Hindlimb muscle (tissue), 1 donor: ENCODE results near the gene SIPA1L3. TPM values are rescaled to one million over a fixed set of nuclear protein-coding genes. Genes with fewer than 3 reads are reported as not detected.
"Not testable (repeated sequence)": the region's sequence is repeated elsewhere in the genome, so short reads cannot be mapped to it uniquely, and the experiment has no call there.

Experiments
- DNase-seq: peaks from one replicate; pipeline ENCODE4 v3.0.0-alpha.2; 2013
- polyA plus RNA-seq: library from polyadenylated mRNA; unstranded; fragments of 120-200 nt; gene quantifications from one replicate; pipeline ENCODE4 v1.2.1, GENCODE V29; 2013; ENCODE audit not compliant: insufficient read length

Gene SIPA1L3
- polyA plus RNA-seq, 1 donor, result 8.8 TPM

DNA sequence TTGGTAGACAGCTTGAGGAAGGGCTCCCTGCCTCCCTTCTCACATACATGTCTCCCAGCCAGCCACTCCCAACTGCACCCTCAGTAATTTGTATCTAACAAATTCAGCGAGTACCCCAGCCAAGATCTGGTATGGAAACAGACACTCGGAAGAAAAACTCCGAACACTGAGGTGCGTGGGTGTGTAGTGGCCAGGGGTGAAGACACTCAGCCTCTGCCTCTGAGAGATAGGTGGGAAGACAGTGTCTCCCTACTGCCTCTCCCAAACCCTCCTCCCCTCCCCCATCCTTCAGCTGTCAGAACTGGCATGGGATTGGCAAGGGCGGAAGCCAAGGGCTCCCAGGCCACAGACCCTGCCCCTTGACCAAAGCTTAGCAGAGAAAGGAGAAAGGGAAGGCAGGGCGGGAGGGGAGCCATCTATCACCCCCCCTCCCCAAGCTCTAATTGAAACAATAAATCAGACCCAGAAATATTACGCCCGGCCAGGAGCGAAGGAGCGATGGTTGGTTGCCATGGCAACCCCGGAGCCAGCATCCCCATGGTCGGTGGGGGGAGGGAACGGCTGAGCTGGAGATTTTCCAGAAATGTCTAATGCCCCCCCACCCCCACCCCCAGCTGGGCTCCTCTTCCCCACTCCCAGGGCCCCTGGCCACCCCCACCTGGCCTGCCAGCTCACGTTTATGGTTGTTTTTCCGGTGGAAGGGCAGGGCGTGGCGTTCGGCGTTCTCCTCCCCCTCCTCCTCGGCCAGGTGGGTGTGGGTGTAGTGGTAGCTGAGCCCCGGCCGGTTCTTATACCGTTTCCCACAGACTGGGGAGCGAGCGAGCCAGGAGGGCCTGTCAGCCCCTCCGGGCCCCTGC lies 310.0 kb downstream of the SIPA1L3 start:
- no peak for DNase-seq

DNA sequence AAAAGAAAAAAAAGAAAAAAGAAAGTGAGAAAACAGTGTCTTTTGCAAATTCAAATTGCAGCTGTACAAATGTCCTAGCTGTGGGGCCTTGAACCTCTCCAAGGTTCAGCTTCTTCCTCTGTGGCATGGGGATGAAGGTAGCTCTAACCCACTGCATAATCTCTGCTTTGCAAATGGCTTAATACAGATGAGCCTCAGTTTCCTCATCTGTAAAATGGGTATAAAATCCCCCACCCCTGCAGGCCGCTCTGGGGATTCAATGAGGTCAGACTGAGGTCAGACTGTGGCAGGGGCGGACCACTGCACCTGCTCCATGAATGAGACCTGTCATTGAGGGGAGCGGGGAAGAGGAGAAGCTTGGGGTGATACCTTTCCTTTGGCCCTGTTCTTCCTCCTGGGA lies 311.2 kb downstream of the SIPA1L3 start:
- no peak for DNase-seq

DNA sequence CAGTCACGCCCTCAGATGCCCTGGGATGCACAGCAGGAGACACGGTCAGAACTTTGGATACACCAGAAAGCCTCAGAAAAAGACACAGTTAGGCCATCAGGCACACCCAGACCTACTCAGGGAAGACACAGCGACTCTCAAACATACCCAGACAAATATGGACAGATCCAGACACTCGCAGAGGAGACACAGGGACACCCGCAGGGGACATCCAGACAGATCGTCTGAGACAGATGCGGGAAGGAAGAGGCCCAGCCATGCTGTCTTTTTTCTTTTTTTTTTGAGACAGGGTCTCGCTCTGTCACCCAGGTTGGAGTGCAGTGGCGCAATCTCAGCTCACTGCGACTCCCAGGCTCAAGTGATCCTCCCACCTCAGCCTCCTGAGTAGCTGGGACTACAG lies 312.2 kb downstream of the SIPA1L3 start:
- DNase-seq, result no peak

DNA sequence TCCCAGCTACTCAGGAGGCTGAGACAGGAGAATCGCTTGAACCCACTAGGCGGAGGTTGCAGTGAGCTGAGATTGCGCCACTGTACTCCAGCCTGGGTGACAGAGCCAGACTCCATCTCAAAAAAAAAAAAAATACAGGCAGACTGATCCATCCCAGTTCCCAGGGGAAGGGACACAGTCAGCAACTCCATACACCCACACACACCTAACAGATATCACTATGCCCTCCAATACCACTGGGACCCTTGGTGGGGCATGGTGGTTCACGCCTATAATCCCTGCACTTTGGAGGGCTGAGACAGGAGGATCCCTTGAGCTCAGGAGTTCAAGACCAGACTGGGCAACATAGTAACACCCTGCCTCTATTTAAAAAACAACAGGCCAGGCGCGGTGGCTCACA lies 314.4 kb downstream of the SIPA1L3 start:
- DNase-seq, result no peak

DNA sequence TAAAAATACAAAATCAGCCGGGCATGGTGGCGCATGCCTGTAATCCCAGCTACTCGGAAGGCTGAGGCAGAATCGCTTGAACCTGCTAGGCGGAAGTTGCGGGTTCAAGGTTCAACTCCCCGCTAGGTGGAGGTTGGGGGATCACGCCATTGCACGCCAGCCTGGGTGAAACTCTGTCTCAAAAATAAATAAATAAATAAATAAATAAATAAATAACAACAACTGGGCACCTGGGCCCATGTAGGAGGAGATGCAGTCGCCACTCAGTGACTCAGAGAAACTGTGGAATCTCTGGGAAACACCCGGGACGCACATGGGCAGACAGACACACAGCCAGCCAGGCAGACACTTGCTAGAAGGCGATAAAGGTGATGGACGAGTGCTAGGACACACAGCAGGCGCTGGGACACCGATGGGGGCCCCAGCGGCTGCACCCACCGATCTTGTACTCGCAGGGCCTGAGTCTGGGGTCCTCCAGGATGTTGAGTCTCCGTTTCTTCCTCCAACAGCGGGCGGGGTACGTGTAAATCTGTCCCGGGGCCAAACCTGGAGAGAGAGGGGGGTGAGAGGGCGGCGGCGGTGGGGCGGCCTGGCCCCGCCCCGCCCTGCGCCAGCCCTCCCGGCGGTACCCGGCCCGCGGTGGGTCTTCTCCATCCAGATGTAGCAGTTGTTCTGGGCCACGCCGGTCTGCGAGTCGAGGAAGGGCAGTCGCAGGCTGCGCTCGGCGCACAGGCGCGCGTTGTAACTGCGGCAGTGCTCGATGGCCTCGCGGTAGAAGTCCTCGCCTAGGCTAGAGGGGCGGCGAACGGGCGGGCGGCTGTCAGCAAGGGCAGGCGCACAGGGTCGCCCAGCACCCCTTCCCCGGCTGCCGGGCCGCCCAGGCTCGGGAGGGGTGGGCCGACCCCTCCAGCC lies 315.2 kb downstream of the SIPA1L3 start:
- DNase-seq, result no peak

DNA sequence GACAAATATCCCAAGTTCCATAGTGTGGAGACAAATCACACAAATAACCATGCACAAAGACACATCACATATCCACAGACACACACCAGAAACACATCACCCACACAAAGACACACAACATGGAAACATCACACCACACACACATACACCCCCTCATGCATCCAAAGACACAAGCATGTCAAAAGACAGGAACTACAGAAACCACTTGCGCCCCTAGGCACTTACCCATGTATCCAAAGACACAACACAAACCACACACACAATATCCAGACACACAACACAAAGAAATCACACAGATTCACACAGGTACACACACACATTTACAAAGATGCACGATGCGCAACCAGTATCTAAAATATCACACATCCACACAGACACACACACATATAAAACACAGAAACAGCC lies 316.1 kb downstream of the SIPA1L3 start:
- DNase-seq, result no peak

GRCh38 chr19:38223617-38224013 lies 316.6 kb downstream of the SIPA1L3 start:
- no peak for DNase-seq

DNA sequence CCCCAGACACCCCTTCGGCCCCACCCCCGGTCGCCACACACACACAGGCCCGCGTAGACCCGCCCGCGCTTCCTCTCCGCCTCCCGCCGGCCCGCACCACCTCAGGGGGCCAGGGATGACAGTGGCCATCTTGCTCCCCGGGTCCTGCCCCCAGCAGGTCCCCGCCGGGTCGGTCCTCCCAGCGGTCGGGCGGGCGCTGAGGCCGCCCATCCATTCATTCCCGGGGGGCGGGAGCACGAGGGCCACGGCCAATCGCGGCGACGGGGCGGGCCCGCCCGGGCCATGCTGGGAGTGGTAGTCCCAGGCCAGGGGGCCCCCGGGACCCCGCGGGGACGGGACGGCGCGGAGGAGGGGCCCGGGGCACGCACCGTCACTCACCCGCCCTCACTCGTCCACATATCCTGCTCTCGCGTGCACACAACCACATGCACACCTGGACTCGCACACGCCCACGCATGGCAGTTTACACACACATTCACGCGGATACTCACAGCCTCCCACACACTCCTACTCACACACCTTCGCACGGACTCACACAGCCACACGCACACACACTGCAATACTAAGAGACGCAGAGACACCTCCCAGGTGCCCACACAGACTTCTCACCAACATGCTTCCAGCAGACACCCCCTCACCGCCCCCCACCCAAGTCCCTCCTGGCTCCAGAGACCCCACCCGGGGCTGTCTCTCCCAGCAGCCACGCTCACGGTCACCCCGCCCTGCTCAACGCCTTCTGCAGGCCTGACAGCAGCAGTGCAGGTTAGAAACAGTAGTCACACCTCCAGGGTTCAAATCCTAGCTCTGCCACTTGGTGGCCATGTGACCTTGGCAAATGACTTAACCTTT lies 317.2 kb downstream of the SIPA1L3 start, which contains the start of gene DPF1:
Gene DPF1, minus strand, starts transcription at position 209 of the 849 bp plus-strand sequence. Its CDS starts 80 bp downstream, at position 129.
- DNase-seq, result peak; percentile 73

GRCh38 chr19:38224863-38225218 lies 317.8 kb downstream of the SIPA1L3 start:
- DNase-seq, result not testable (repeated sequence)

DNA sequence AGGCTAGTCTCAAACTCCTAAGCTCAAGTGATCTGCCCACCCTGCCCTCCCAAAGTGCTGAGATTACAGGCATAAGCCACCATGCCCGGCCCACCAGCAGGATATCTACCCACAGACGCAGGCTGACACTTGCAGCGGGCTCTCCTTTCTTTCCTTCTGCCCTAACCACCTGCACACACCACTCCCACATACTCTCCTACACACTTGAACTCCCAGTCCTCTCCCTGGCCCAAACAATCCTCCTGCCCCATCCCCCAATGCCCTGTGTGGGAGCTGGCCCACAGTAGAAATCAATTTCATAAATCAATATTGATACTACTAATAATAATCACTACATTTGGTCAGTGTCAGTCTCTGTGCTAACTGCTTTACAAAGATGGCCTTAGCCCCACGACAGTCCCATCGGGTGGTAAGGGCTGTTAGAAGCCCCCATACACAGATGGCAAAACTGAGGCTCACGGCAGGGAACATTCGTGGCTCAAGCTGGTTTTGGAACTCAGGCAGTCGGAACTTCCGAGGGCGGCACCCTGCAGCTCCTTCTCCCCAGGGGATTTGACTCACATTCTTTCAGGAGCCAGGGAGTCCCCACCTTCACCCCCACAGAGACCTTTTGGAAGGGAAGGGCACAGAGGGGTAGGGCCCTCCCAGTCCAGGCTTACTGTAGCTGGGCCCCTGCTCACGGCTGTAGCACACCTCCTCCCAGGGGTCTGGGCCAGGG lies 320.4 kb downstream of the SIPA1L3 start:
- no peak for DNase-seq

DNA sequence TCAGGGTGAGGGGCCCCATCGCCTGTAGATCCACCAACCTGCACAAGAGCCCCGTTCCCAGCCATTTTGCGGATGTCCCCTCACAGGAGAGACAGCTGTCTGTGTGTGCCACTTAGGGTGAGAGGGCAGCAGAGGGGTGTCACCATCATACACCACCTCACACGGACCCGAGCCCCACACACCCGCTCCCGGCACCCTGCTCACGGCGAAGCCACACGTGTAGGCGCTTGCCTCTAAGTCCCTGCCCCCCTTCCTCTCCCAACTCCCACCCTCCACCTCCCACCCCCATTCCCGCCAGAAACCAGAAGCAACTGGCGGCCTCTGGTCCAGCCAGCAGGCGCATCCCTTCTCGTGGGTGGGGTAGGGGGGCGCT lies 321.0 kb downstream of the SIPA1L3 start:
- DNase-seq, result no peak

DNA sequence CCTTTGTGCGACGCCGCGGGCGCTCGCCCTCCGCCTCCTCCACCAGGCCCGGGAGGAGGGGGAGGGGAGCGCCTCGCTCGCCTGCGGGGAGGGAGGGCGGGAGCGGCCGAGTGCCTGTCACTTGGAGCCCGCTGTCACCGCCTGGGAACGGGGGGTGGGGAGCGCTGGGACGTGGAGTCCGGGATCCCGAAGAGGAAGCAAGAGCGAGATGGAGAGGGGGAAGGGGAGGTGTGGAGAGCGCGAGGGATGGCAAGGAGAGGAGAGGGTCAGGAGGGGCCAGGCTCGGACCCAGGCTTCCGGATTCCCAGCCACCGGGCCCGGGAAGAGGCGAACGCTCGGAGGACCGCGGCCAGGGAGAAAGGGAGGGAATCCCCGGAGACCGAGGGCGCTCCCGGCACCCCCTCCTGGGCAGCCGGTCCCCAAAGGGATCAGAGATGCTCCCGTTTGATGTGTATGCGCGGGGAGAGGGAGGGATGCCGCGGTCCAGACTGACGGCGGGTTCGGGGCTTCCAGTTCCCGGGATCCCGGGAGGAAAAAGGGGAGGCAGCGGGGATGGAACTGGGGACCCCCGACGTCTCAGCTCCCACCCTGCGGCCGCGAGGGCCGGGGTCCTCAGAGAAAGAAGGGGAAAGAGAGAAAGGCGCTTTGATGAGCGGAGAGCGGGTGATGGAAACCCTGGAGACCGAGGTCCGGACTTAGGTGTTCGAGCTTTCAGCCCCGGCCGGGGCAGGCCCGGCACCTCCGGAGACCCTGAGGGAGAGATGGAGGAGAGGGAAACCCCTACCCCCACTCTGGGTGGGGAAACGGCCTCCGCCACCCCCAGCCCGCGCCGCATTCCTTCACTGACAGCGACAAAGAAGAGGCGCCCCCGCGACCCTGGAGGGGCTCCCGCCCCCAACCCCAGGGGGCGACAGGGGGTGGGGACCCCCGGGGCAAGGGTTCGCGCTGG lies 321.8 kb downstream of the SIPA1L3 start:
- no peak for DNase-seq

DNA sequence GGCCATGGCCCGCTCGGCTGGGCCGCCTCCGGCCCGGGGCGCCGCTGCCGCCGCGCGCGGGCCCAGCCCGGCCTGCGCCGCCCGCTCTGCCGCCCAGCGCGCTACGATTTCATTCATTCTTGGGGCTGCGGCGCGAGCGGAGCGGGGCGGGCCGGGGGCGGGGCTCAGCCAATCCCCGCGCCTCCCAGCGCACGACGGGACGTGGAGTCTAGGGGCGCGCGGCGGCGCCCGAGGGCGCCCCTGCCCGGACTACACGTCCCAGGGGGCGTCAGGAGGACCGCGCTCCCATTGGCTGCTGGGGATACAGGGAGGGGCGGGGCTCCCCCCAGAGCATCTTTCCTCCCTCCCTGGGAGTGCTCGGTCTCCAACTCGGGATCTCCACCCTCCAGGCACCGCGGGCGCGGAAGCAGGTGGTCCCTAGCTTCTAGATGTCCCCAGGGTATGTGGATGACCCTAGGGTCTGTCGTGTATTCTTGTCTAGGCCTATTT lies 322.6 kb downstream of the SIPA1L3 start:
- peak; percentile 68 for DNase-seq

DNA sequence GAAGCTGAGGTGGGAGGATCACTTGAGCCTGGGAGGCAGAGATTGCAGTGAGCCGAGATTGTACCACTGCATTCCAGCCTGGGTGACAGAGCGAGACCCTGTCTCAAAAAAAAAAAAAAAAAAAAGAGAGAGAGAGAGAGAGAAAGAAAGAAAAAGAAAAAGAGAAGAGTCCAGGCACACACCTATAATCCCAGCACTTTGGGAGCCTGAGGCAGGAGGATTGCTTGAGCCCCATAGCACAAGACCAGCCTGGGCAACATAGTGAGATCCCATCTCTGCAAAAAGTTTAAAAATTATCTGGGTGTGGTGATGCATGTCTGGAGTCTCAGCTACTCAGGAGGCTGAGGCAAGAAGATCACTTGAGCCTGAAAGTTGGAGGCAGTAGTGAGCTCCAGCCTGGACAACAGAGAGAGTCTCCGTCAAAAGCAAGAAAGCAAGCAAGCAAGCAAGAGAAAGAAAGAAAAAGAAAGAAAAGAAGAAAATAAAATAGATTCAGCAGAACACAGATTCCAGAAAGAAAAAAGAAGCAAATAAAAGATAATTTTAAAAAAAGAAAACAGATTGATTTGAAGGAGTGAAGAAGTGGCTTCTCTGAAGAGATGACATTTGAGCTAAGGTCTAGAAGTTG lies 323.6 kb downstream of the SIPA1L3 start:
- DNase-seq, result not testable (repeated sequence)

DNA sequence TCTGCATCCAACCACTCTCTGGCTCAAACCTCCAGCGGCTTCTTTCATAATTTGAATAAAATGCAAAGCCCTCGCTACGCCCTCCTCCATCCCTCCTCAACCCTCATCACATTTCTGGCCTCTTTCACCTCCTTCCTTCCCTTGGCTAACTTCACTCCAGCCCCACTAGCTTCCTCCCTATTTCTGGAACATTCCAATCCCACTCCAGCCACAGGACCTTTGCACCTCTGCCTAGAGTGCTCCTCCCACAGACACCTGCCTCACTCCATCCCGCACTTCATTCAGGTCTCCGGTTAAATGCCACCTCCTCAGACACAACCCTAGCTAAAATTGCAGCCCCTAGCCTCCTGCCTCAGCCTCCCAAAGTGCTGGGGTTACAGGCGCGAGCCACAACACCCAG lies 324.9 kb downstream of the SIPA1L3 start:
- no peak for DNase-seq

DNA sequence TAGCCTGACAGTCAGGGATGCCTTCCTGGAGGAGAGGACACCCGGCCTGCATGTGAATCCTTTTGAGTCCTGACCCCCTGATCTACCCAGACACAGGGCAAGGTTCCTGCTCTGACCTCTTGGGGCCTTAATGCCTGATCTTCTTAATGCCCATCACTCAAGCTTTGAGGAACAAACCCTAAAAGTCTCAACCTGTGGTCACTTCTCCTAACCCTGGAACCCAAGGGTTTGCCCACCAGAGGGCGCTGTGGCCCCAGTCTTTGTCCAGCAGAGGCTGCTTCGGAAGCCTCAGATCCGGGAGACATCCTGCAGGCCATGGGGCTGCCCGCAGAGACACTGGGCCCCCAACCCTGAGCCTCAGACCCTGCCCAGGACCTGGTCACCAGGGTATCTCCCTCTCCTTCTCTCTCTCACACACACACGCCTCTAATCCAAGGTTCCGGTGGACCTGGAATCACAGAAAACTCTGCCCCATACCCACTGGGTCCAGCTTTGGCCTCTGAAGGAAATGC lies 326.8 kb downstream of the SIPA1L3 start:
- DNase-seq, result peak; percentile 76

DNA sequence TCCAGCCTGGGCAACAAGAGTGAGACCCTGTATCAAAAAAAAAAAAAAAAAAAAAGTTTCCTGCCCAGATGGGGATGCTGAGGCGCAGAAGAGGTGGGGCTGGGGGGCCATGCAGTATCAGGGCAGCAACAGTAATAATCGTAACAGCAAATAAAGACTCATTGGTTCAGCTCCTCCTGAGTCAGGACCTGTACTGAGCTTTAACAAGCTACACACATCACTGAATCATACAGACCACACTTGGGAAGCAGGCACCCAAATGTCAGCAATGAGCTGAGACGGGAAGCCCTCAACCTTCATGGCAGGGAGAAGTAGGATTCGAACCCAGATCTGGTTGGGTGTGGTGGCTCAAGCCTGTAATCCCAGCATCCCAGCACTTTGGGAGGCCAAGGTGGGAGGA lies 327.6 kb downstream of the SIPA1L3 start:
- DNase-seq, result no peak

- DNase-seq, result no peak
These were observed 332.8 kb downstream of the SIPA1L3 start for GRCh38 chr19:38239816-38240215.

DNA sequence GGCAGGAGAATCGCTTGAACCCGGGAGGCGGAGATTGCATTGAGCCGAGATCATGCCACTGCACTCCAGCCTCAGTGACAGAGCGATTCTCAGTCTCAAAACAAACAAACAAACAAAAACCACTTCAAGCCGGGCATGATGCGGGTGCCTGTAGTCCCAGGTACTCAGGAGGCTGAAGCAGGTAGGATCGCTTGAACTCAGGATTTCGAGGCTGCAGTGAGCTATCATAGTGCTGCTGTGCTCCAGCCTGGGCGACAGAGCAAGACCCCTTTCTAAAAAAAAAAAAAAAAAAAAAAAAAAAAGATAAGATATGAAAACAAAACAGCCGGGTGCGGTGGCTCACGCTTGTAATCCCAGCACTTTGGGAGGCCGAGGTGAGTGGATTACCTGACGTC lies 336.3 kb downstream of the SIPA1L3 start:
- DNase-seq, result no peak
